Frontal cortex (tissue), 4 donors: Measurements from ENCODE around the gene STYK1. TPM values are rescaled to one million over a fixed set of nuclear protein-coding genes. Genes with fewer than 3 reads are reported as not detected.
"Not testable (repeated sequence)": the region's sequence is repeated elsewhere in the genome, so short reads cannot be mapped to it uniquely, and the experiment has no call there.

Experiments
- DNase-seq, 2 donors: peaks; one replicate each; pipeline ENCODE4 v3.0.0; 2012; ENCODE audit warnings: low spot score in 2 of 2
- FAIRE-seq: peaks from 2 replicates; lab custom pipeline; 2012; peaks lifted over from hg19 to GRCh38; lab: Jason Lieb, UNC
- total RNA-seq: library from RNA; depleted of rRNA; stranded (reverse); fragments of >200 nt; gene quantifications from one replicate; pipeline ENCODE4 v1.2.3, GENCODE V29; 2014
- donor health status: control.
- donor health status: control.
- donor health status: control.

Gene STYK1
- total RNA-seq, 1 donor from 2014 or later = 2.9 TPM

- FAIRE-seq, DNase-seq: not testable (repeated sequence)
These were observed 91.7 kb downstream of the STYK1 start for GRCh38 chr12:10582133-10582532.

GRCh38 chr12:10574307-10574706 lies 99.5 kb downstream of the STYK1 start:
- no peak for FAIRE-seq
- no peak for DNase-seq

- FAIRE-seq, DNase-seq: not testable (repeated sequence)
These were observed 101.8 kb downstream of the STYK1 start for GRCh38 chr12:10572021-10572490.

- FAIRE-seq = no peak
These were observed 102.7 kb downstream of the STYK1 start for GRCh38 chr12:10571141-10571540.

More at GRCh38 chr12:10571141-10571540, 102.7 kb downstream of the STYK1 start:
- DNase-seq = no peak

Other genes with a start within 250 kb of the STYK1 start
- gene KLRC2, start 238.0 kb downstream of the STYK1 start, total RNA-seq = 2.0 TPM
- gene KLRC1, start 220.7 kb downstream of the STYK1 start, total RNA-seq = not detected
- 1.6 TPM for gene EIF2S3B, start 168.2 kb downstream of the STYK1 start, total RNA-seq
- 18.3 TPM for gene MAGOHB, start 60.4 kb downstream of the STYK1 start, total RNA-seq
- gene YBX3, start 49.3 kb upstream of the STYK1 start, total RNA-seq = 6.9 TPM
- gene TAS2R7, start 128.6 kb upstream of the STYK1 start, total RNA-seq = 0.41 TPM
- gene TAS2R8, start 133.2 kb upstream of the STYK1 start, total RNA-seq = under 0.01 TPM
- gene TAS2R9, start 136.1 kb upstream of the STYK1 start, total RNA-seq = 0.41 TPM
- gene TAS2R10, start 152.3 kb upstream of the STYK1 start, total RNA-seq = 2.4 TPM
- gene PRR4, start 175.4 kb upstream of the STYK1 start, total RNA-seq = 1.2 TPM
- 42.0 TPM for gene PRH1, start 210.2 kb upstream of the STYK1 start, total RNA-seq
- gene TAS2R13, start 235.5 kb upstream of the STYK1 start, total RNA-seq = 2.4 TPM